IPS-18a (cell line): ENCODE measurements around the gene FOXP1.

Source experiments
- H3K27ac ChIP-seq: one replicate; pipeline ENCODE4 v1.5.1; 2013; ENCODE audit warnings: low read length
- H3K27me3 ChIP-seq: one replicate; pipeline ENCODE4 v1.6.1; 2013; ENCODE audit warnings: mild to moderate bottlenecking, low read length; ENCODE audit not compliant: control insufficient read depth, insufficient read depth
- H3K36me3 ChIP-seq: one replicate; pipeline ENCODE4 v1.6.1; 2013; ENCODE audit warnings: low read depth, low read length; ENCODE audit not compliant: control insufficient read depth
- H3K4me1 ChIP-seq: one replicate; pipeline ENCODE4 v1.6.1; 2013; ENCODE audit warnings: low read depth, low read length; ENCODE audit not compliant: control insufficient read depth
- H3K4me3 ChIP-seq: one replicate; pipeline ENCODE4 v1.5.1; 2013; ENCODE audit warnings: low read length
- H3K9ac ChIP-seq: one replicate; pipeline ENCODE4 v1.6.1; 2013; ENCODE audit warnings: mild to moderate bottlenecking, low read length, moderate library complexity
- H3K9me3 ChIP-seq: one replicate; pipeline ENCODE4 v1.6.1; 2013; ENCODE audit warnings: low read depth, low read length; ENCODE audit not compliant: control insufficient read depth

Gene FOXP1

DNA sequence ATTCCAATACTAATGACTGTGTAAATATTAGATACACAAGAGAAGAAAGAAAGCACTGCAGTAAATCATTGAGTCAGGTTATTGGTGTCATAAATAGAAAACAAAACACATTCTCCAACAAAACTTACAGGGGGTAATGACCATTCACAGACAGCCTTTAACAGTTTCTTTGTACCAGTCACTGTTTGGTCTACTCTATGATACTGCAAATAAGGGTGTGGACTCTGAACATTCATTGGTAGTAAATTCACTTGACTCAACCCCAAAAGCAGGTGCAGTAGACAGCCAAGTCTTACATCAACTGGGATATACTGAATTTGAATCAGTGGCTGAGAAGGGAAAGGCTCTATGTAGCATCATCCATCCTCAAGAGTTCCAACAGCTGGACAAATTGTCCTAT lies 463.5 kb downstream of the FOXP1 start:
- no peaks in the 10 kb centered on the region for H3K27me3 ChIP-seq
- no peaks in the 10 kb centered on the region for H3K36me3 ChIP-seq
- no peak overlapping the region for H3K9ac ChIP-seq
- H3K4me3 ChIP-seq, result no peak overlapping the region
- no peaks in the 10 kb centered on the region for H3K9me3 ChIP-seq
- peaks cover 4% of the 10 kb centered on the region for H3K4me1 ChIP-seq
- H3K27ac ChIP-seq, result no peak overlapping the region

DNA sequence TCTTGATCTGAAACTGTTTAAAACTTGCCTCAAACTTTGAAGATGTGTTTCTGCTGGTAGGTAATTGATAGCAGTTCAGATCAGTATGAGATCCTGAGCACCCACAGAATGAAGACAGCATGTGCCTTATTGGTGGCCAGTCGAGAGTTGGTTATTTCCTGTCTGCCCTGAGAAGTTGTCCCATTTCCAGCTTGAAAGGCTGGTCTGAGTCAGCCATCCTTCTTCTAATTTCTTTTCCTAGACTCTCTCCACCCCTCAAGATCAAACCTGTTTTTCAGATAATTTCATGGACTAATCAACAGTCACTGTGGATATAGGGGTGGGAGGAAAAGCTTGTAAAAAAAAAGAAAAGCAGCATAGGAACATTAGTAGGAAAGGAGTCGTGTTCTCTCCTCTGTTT lies 464.4 kb downstream of the FOXP1 start:
- H3K9me3 ChIP-seq, result no peaks in the 10 kb centered on the region
- H3K9ac ChIP-seq, result no peak overlapping the region
- H3K4me1 ChIP-seq, result peaks cover 7% of the 10 kb centered on the region
- no peaks in the 10 kb centered on the region for H3K36me3 ChIP-seq
- no peak overlapping the region for H3K27ac ChIP-seq
- no peaks in the 10 kb centered on the region for H3K27me3 ChIP-seq
- no peak overlapping the region for H3K4me3 ChIP-seq

DNA sequence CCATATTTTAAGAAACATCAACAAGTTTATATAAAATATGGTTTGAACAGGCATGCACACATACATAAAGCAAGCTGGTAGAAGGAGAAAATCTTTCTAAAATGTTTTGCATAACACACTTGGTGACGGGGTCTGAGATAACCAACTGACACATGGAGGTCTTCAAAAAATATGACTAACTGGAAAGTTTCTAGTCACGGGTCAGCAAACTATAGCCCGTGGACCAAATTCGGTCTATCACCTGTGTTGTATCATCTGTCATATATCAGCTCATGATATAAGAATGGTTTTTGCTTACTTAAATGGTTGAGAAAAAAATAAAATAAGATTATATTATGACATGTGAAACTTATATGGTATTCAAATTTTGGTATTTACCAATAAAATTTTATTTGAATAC lies 465.1 kb downstream of the FOXP1 start:
- H3K27me3 ChIP-seq, result no peaks in the 10 kb centered on the region
- no peaks in the 10 kb centered on the region for H3K9me3 ChIP-seq
- H3K9ac ChIP-seq, result no peak overlapping the region
- H3K4me3 ChIP-seq, result no peak overlapping the region
- no peaks in the 10 kb centered on the region for H3K36me3 ChIP-seq
- peaks cover 6% of the 10 kb centered on the region for H3K4me1 ChIP-seq
- no peak overlapping the region for H3K27ac ChIP-seq

DNA sequence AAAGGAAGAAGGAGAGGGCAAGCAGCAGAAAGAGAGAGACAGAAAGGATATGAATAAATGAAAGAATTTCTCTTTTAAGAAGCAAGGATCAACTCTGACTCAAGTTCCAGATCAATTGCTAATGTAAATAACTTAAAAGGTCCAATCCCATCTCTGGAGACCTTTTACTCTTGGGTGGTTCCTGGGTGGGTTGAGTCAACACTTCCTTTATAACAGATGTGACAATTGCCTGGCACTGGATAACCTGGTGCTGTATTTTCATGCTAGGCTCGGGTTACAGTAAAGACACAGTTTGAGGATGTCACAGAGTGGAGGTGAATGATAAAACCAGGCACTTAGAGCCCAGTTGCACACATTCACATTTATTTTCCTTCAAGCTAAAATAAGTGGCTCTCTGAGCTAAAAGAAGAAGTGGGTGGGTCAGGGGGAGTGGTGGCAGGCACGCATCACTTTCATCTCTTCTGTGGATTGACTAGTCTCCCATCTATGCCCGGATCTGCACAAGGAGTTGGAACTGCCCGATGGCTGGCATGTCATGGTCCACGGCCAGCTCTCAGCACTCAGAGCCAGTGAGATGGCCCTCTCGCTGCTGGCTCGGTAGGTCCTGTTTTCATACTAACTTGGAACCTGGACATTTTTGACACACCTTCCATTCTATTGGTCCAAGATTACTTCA lies 465.8 kb downstream of the FOXP1 start:
- Histone ChIP-seq H3K36me3 (no peaks in the 10 kb centered on the region), H3K4me1 (peaks cover 3% of the 10 kb centered on the region), H3K9ac (no peak overlapping the region), H3K9me3 (no peaks in the 10 kb centered on the region), H3K4me3 (no peak overlapping the region), H3K27ac (no peak overlapping the region), H3K27me3 (no peaks in the 10 kb centered on the region)

DNA sequence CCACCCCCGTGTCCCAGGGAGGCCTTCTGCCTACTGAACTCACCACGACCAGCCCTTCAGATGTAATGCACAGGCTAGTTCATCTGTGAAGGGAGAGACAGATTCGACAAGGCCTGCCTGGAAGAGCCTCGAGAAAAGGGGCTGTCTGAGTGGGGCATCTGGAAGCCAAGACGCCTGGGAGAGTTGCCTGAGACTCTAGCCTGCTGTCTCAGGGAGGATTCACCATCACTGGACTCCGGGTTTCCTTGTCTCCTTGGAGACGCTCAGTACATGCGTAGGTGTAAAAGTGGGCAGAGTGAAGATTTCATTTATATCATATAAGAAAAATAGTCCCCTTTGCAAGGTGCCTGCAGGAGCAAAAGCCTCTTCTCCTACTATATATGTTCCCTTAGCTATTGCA lies 468.9 kb downstream of the FOXP1 start:
- Histone ChIP-seq H3K36me3 (no peaks in the 10 kb centered on the region), H3K9me3 (no peaks in the 10 kb centered on the region), H3K27me3 (no peaks in the 10 kb centered on the region), H3K4me3 (no peak overlapping the region), H3K4me1 (peaks cover 3% of the 10 kb centered on the region), H3K27ac (no peak overlapping the region), H3K9ac (no peak overlapping the region)

DNA sequence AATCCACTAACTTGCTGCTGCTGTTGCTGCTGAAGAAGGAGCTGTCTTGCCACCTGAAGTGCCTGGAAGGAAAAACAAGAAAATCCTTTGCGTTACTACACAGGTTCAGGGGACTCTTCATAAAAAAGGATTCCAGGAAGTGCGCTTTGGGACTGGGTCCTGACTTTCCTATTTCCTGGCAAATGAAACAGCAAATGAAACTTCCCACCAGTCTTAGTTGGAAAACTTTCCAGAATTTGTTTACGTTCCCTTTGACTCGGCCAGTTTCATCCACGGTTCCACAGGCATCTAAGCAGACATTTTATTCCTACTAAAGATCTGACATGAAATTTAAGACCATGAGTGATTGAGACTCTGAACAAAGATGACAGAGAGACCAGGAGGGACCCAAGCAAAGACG lies 471.0 kb downstream of the FOXP1 start:
- H3K27ac ChIP-seq, result no peak overlapping the region

DNA sequence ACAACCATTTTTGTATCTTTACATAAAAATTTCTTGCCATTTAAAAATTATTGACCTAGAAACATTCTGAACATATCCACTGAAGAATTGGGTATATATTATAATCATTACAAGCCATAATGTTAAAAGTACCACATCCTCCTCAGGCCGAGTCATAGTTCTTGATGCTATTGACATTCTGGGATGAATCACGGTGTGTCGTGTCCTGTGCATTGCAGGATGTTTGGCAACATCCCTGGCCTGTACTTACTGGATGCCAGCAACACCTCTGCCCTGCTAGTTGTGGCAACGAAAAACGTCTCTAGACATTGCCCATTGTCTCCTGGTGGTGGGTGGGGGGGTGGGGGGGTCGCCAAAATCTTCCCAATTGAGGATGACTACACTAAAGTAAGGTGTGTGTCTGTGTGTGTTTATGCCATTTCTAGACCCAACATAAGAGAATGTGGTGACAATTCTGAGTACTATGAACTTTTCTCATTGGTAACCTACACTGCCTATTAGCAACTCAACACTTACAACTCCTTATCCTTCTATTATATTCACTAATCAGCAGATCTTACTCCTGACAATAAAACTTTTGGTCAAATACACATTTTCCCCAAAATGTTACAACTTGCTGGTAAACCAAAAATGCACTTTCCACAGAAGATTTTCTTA lies 471.6 kb downstream of the FOXP1 start:
- Histone ChIP-seq H3K9me3 (no peaks in the 10 kb centered on the region), H3K4me3 (no peak overlapping the region), H3K36me3 (no peaks in the 10 kb centered on the region), H3K27ac (no peak overlapping the region), H3K4me1 (peaks cover 3% of the 10 kb centered on the region), H3K9ac (no peak overlapping the region), H3K27me3 (no peaks in the 10 kb centered on the region)

More for the DNA sequence above, 471.0 kb downstream of the FOXP1 start:
- peaks cover 3% of the 10 kb centered on the region for H3K4me1 ChIP-seq
- no peak overlapping the region for H3K4me3 ChIP-seq
- no peak overlapping the region for H3K9ac ChIP-seq
- no peaks in the 10 kb centered on the region for H3K36me3 ChIP-seq
- no peaks in the 10 kb centered on the region for H3K9me3 ChIP-seq
- no peaks in the 10 kb centered on the region for H3K27me3 ChIP-seq

DNA sequence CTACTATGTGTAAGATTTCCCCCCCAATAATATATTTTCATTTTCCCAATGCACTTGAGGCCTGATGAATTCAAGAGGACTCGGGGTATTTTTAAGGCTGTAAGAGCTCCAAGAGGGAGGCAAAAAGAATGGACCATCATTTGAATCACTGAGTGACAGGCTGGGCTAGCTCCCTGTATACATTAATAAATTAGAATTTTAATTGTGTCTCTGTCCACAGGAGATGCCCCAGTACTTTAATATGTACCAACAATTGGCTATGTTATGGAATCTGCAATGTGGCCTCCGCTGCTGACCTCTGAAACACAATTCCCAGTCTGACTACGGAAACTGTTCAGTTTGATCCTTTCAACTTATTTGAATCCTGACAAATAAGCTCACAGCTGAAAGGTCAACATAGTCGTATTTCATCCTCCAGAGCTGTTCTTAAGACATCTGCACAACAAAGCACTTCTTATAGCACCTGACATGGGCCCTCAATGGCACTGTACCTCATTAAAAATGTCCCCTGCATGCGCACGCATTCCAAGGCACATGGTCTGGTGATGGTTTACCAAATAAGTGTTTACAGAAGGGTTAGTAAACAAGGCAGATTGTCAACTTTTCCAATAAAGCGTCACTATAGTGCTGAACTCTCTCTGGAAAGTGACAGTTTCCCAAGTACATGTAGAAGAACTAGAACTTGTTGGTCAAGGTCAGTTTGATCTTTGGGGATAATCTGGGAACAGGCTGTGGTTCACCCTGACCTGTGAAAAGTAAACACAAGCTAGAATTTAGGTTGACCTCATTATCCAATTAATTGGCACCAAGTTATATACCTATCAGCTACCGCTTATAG lies 472.9 kb downstream of the FOXP1 start:
- Histone ChIP-seq H3K27ac (no peak overlapping the region), H3K4me1 (peaks cover 3% of the 10 kb centered on the region), H3K36me3 (no peaks in the 10 kb centered on the region), H3K27me3 (no peaks in the 10 kb centered on the region), H3K9me3 (no peaks in the 10 kb centered on the region), H3K9ac (no peak overlapping the region), H3K4me3 (no peak overlapping the region)

DNA sequence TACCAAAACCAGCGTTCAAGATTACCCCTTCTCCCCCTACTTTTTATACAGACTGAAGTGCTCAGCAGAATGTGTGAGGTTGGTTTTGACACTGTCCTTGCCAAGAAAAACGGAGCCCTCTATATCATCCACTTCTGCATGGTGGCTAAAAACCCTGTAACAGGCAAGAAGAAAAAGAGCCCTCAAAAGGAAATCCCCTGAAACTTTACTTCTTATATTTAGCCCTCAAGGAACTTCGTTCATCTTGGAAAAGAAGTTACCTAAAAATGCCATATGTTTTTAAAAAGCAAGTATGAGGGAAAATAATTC lies 473.6 kb downstream of the FOXP1 start:
- Histone ChIP-seq H3K9me3 (no peaks in the 10 kb centered on the region), H3K4me1 (peaks cover 3% of the 10 kb centered on the region), H3K36me3 (no peaks in the 10 kb centered on the region), H3K27ac (no peak overlapping the region), H3K9ac (no peak overlapping the region), H3K4me3 (no peak overlapping the region), H3K27me3 (no peaks in the 10 kb centered on the region)

DNA sequence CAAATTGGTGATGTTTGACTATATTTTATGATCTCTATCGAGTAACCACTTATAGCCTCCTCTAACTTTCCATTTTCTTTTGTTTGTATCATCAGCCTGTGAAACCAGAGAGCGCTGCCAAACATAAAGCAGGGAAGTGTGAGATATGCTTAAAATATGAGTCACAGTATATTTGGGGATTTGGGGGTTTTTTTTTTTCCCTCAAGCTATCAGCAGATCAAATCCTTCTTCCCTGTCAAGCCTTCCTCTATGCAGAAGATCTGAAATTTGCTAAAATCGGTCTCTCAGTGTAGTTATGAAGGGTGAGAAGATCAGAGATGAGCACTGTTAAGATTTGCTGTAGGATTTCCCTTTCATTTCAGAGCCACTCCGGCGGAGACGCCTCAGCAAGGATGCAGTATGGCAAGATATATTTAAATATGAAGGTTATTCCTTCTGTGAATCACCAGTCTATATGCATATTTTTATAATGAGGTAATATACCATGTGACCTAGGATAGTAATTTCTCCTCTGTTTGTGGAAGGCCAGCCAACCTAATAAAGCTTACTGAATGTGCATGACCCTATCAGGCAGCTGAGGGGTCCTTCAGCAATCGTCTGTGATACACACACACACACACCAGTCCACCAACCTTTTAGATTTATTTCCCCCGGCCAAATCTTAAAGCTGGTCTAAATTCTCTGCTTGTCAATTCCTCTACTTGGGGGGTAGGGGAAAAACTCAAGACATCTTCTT lies 474.1 kb downstream of the FOXP1 start:
- H3K9ac ChIP-seq, result no peak overlapping the region
- H3K4me3 ChIP-seq, result no peak overlapping the region
- no peaks in the 10 kb centered on the region for H3K9me3 ChIP-seq
- no peak overlapping the region for H3K27ac ChIP-seq
- H3K27me3 ChIP-seq, result no peaks in the 10 kb centered on the region
- peaks cover 3% of the 10 kb centered on the region for H3K4me1 ChIP-seq
- H3K36me3 ChIP-seq, result no peaks in the 10 kb centered on the region

DNA sequence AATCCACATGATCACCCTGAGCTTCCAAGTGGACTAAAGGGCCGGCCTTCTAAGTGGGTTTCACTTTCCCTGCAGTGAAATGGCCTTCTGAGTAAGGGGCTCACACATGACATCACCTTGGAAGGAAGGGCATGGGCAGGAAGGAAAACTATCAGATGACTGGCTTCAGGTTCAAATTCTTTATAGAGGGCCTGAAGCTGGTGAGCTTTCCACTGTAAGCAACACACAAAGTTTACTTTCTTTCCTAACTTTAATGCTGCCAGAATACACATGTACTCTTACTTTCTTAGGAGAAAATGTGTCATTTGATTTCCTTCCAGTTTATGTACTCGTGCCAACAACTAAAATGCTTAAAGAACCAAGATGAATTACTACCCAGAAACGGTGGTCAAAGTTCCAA lies 475.6 kb downstream of the FOXP1 start:
- Histone ChIP-seq H3K4me3 (no peak overlapping the region), H3K9me3 (no peaks in the 10 kb centered on the region), H3K4me1 (no peaks in the 10 kb centered on the region)

More for the DNA sequence above, 475.6 kb downstream of the FOXP1 start:
- no peak overlapping the region for H3K9ac ChIP-seq
- no peaks in the 10 kb centered on the region for H3K36me3 ChIP-seq
- H3K27me3 ChIP-seq, result no peaks in the 10 kb centered on the region
- H3K27ac ChIP-seq, result no peak overlapping the region
